ENCODE results near the gene TRH.

Gene TRH

DNA sequence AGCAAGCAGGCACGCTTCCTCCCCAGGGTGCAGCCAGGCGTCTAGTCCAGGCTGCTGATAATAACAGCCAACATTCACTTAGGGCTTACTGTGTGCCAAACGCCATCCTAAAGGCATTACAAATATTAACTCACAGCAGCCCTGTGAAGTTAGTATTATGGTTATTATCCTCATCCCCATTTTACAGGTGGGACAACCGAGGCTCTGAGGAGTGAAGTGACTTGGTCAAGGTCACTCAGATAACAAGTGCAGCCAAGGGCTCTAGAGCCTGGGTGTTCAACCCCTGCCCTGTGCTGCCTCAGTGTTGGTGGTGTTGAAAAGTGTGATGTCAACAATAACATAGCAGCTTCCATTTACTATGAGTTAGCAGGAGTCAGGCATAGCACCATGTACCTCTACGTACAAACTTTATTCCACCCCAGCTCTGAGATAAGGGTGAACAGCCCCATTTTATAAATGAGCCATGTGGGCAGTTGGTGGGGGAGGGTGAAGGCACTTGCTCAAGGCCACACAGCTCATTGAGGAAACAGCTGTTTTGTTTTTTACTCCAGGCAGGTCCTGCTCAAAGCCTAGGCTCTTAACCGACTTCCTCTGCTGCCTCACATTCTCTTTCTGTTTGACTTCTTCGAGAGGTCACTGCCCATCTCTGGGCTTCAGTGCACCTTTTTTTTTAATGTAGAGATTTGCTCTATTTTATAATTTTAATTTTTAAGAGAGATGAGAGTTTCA lies 24.0 kb upstream of the TRH start:
- TF ChIP-seq CTCF (IDR thresholded peaks at IDR 0.05), result no peak
- H3K4me3 ChIP-seq, result no peak overlapping the region
- no peak for DNase-seq (ENCODE audit: low spot score)
- H3K27ac ChIP-seq, result no peak overlapping the region

DNA sequence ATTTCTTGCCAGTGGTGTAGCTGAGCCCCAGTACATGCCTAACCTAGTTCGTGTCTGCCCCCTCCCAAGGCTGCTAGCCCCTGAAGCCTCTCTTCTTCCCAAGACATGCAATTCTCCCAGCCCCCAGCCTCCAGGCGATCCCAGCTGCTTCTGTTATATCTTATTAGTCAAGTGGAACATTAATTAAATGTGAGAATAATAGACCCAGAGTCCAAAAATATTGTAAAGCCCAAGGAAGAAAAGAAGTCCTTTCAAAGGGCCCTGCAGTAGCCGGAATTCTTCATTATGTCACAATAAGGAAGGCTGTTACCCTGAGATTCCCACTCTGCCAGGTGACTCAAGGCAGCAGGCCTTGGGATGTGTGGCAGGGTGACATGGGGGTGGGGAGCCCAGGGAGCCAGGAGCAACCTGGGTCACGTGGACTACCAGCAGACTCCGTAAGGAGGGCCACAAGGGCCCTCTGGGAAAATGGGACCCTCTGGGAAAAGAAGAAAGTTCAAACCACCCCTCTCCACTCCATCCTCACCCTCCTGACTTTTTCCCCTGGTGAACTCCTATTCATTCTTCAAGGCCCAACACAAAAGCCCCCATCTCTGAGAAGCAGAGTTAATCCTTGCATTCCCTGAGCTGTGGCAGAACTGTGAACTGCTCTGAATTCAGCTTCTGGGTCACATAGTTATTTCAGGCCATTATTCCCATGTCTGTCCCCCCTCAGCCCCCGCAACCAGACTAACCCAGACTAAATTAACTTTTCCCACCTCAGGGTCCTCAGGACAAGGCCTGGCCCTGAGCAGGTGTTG lies 21.8 kb upstream of the TRH start:
- no peak for TF ChIP-seq CTCF (IDR thresholded peaks at IDR 0.05)
- Histone ChIP-seq H3K4me3 (no peak overlapping the region), H3K27ac (no peak overlapping the region)
- no peak for DNase-seq (ENCODE audit: low spot score)

- no peak for TF ChIP-seq CTCF (IDR thresholded peaks at IDR 0.05)
- Histone ChIP-seq H3K4me3 (no peak overlapping the region), H3K27ac (no peak overlapping the region)
- DNase-seq (ENCODE audit: low spot score), result no peak
Measured at GRCh38 chr3:129953621-129954020, 20.9 kb upstream of the TRH start.

DNA sequence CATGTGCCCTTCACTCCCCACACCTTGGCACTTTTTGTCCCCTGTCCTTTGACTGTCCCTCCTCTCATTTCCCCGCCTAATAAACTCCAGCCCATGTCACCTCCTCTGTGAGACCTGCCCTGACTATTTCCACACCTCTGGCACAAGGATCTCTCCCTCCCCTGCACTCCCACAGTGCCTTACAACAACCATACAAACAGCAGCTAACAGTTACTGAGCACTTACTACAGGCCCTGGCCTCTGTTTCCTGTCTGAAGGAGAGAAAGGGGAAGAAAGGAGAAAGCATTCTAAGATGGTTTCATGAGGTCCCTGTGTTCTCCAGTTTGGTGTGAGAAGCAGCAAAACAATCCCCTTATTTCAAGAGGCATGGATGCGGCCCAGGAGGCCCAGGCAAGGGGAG lies 20.0 kb upstream of the TRH start:
- TF ChIP-seq CTCF (IDR thresholded peaks at IDR 0.05), result no peak
- no peak for DNase-seq (ENCODE audit: low spot score)

DNA sequence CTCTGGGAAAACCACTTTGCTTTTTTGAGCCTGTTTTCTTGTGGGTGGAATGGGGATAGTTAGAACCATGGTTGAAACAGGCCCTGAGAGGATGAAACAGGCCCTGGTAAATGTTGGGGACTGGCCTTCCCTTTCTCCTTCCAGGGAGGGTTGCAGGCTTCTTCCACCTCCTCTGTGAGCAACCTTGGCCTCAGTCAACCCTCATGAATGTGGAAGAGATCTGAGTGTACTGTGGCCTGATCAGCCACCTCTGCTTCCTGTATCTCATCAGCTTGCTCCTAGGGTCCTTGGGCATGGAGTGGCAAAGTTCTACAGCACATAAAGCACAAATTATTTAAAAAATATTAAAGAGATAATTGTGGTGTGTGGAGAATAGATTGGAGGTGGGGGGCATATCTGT lies 17.6 kb upstream of the TRH start:
- no peak overlapping the region for H3K4me3 ChIP-seq
- H3K27ac ChIP-seq, result no peak overlapping the region
- TF ChIP-seq CTCF (IDR thresholded peaks at IDR 0.05), result no peak
- no peak for DNase-seq (ENCODE audit: low spot score)

More for the DNA sequence above, 20.0 kb upstream of the TRH start:
- Histone ChIP-seq H3K27ac (no peak overlapping the region), H3K4me3 (no peak overlapping the region)

- Histone ChIP-seq H3K4me3 (no peak overlapping the region), H3K27ac (no peak overlapping the region)
- no peak for TF ChIP-seq CTCF (IDR thresholded peaks at IDR 0.05)
- no peak for DNase-seq (ENCODE audit: low spot score)
Measured at GRCh38 chr3:129958755-129959154, 15.8 kb upstream of the TRH start.

GRCh38 chr3:129961141-129961541 lies 13.4 kb upstream of the TRH start:
- TF ChIP-seq CTCF (IDR thresholded peaks at IDR 0.05), result no peak
- H3K27ac ChIP-seq, result no peak overlapping the region
- no peak for DNase-seq (ENCODE audit: low spot score)
- no peak overlapping the region for H3K4me3 ChIP-seq
